Fibroblast of lung (primary cell): ENCODE data around the gene ALKBH6. TPM values are rescaled to one million over a fixed set of nuclear protein-coding genes. Genes with fewer than 3 reads are reported as not detected.

ENCODE experiments used
- DNase-seq, 2 donors: peaks; one replicate each; pipeline versions ENCODE4 v3.0.0 to v3.0.0-alpha.2; 2010; ENCODE audit warnings: low read depth in 2 of 2
- H2AFZ ChIP-seq: 2 replicates; pipeline ENCODE4 v1.5.1; 2012; ENCODE audit warnings: low read length, control low read depth, inconsistent platforms
- H3K27ac ChIP-seq: 2 replicates; pipeline ENCODE4 v1.5.1; 2011; ENCODE audit warnings: low read length, control low read depth; ENCODE audit not compliant: insufficient read depth
- H3K27me3 ChIP-seq: 2 replicates; pipeline ENCODE4 v1.5.1; 2011; ENCODE audit warnings: mild to moderate bottlenecking, low read length; ENCODE audit not compliant: control insufficient read depth, insufficient read depth
- H3K36me3 ChIP-seq: 2 replicates; pipeline ENCODE4 v1.5.1; 2011; ENCODE audit warnings: low read length; ENCODE audit not compliant: control insufficient read depth, insufficient read depth
- H3K4me1 ChIP-seq: 2 replicates; pipeline ENCODE4 v1.5.1; 2011; ENCODE audit warnings: low read length; ENCODE audit not compliant: control insufficient read depth, insufficient read depth; ENCODE audit errors: extremely low read depth
- H3K4me2 ChIP-seq: 2 replicates; pipeline ENCODE4 v1.5.1; 2011; ENCODE audit warnings: low read length, control low read depth; ENCODE audit not compliant: insufficient read depth; ENCODE audit errors: extremely low read depth
- H3K4me3 ChIP-seq, 4 experiments: fragments of 200-600 bp in 1 of 4; sonication (generic) in 1 of 4; replicated peaks in 1 of 4; 2 replicates each; pipeline ENCODE4 v1.5.1; 2011 to 2016; ENCODE audit warnings: low read length in 4 of 4, low read depth in 3 of 4, mild to moderate bottlenecking in 3 of 4, control low read depth in 2 of 4, inconsistent platforms in 1 of 4, mixed read lengths in 1 of 4; ENCODE audit not compliant: insufficient read depth in 1 of 4; ENCODE audit errors: control extremely low read depth in 1 of 4
- H3K79me2 ChIP-seq: 2 replicates; pipeline ENCODE4 v1.5.1; 2012; ENCODE audit warnings: mild to moderate bottlenecking, low read length, inconsistent platforms; ENCODE audit not compliant: control insufficient read depth, insufficient read depth
- H3K9ac ChIP-seq: 2 replicates; pipeline ENCODE4 v1.5.1; 2011; ENCODE audit warnings: mild to moderate bottlenecking, low read length, control low read depth; ENCODE audit not compliant: insufficient read depth
- H3K9me3 ChIP-seq: 2 replicates; pipeline ENCODE4 v1.5.1; 2012; ENCODE audit warnings: low read depth, low read length; ENCODE audit not compliant: control insufficient read depth, insufficient read depth
- H4K20me1 ChIP-seq: 2 replicates; pipeline ENCODE4 v1.5.1; 2011; ENCODE audit warnings: low read length; ENCODE audit not compliant: control insufficient read depth, insufficient read depth; ENCODE audit errors: extremely low read depth
- EZH2 ChIP-seq: IDR thresholded peaks from 2 replicates; pipeline ENCODE4 v1.5.1; 2012; ENCODE audit warnings: low read length, control low read depth, mild to moderate bottlenecking; ENCODE audit errors: missing control alignments
- polyA plus RNA-seq, 2 donors: library from polyadenylated mRNA; depleted of rRNA in 1 of 2; stranded (reverse) in 1 of 2; unstranded in 1 of 2; fragments of >200 nt; gene quantifications; 2 replicates each; pipeline ENCODE4 v1.2.1, GENCODE V29; 2011 to 2012; ENCODE audit warnings: missing spikeins in 1 of 2
- total RNA-seq: library from RNA; depleted of rRNA; stranded (reverse); fragments of >200 nt; gene quantifications from 2 replicates; pipeline ENCODE4 v1.2.1, GENCODE V29; 2014
- TF ChIP-seq, protein P1 (sequence below), 2 donors: IDR thresholded peaks in 1 of 2; conservative IDR thresholded peaks in 1 of 2; 1 replicate in 1 of 2; 2 replicates in 1 of 2; pipeline ENCODE4 v1.5.1; 2011 to 2012; ENCODE audit warnings: low read length in 2 of 2, control low read depth in 1 of 2, inconsistent platforms in 1 of 2, low read depth in 1 of 2, mild to moderate bottlenecking in 1 of 2

Gene ALKBH6
- total and polyA plus RNA-seq, 2 donors (not counting 1 experiment from before 2014, with no cell fraction given): 19.5 to 20.1 TPM

- no peak for DNase-seq
- peaks cover 28% of the 10 kb centered on the region for H3K79me2 ChIP-seq
- no peak overlapping the region for H3K4me3 ChIP-seq
Observed at GRCh38 chr19:36059180-36059910, 45.3 kb upstream of the ALKBH6 start.

GRCh38 chr19:36058481-36059179 lies 44.6 kb upstream of the ALKBH6 start:
- no peak for DNase-seq

More at GRCh38 chr19:36059180-36059910, 45.3 kb upstream of the ALKBH6 start:
- Histone ChIP-seq H4K20me1 (no peaks in the 10 kb centered on the region), H3K27me3 (no peaks in the 10 kb centered on the region), H2AFZ (no peak overlapping the region), H3K27ac (no peak overlapping the region), H3K4me1 (no peaks in the 10 kb centered on the region), H3K36me3 (peaks cover 6% of the 10 kb centered on the region), H3K9ac (no peak overlapping the region), H3K9me3 (no peaks in the 10 kb centered on the region), H3K4me2 (no peak overlapping the region)
- TF ChIP-seq, protein P1, sequence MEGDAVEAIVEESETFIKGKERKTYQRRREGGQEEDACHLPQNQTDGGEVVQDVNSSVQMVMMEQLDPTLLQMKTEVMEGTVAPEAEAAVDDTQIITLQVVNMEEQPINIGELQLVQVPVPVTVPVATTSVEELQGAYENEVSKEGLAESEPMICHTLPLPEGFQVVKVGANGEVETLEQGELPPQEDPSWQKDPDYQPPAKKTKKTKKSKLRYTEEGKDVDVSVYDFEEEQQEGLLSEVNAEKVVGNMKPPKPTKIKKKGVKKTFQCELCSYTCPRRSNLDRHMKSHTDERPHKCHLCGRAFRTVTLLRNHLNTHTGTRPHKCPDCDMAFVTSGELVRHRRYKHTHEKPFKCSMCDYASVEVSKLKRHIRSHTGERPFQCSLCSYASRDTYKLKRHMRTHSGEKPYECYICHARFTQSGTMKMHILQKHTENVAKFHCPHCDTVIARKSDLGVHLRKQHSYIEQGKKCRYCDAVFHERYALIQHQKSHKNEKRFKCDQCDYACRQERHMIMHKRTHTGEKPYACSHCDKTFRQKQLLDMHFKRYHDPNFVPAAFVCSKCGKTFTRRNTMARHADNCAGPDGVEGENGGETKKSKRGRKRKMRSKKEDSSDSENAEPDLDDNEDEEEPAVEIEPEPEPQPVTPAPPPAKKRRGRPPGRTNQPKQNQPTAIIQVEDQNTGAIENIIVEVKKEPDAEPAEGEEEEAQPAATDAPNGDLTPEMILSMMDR (conservative IDR thresholded peaks at IDR 0.05 in 1 of 2, IDR thresholded peaks at IDR 0.05 in 1 of 2; ENCODE audit: low read depth in 1 of 2, low read length in 2 of 2): no peak
- no peak for TF ChIP-seq EZH2

More at GRCh38 chr19:36058481-36059179, 44.6 kb upstream of the ALKBH6 start:
- no peaks in the 10 kb centered on the region for H4K20me1 ChIP-seq
- no peak overlapping the region for H3K4me3 ChIP-seq
- H3K27ac ChIP-seq: no peak overlapping the region
- H3K36me3 ChIP-seq: peaks cover 6% of the 10 kb centered on the region
- H3K9me3 ChIP-seq: no peaks in the 10 kb centered on the region
- no peak overlapping the region for H3K4me2 ChIP-seq
- no peak overlapping the region for H3K9ac ChIP-seq
- H3K27me3 ChIP-seq: no peaks in the 10 kb centered on the region
- H3K79me2 ChIP-seq: peaks cover 28% of the 10 kb centered on the region
- H2AFZ ChIP-seq: no peak overlapping the region
- TF ChIP-seq, protein P1 (conservative IDR thresholded peaks at IDR 0.05 in 1 of 2, IDR thresholded peaks at IDR 0.05 in 1 of 2; ENCODE audit: low read depth in 1 of 2, low read length in 2 of 2): no peak
- no peak for TF ChIP-seq EZH2
- H3K4me1 ChIP-seq: no peaks in the 10 kb centered on the region
